GM12873 (cell line): ENCODE results near the gene SLC2A5.

ENCODE experiments used
- CTCF ChIP-seq: IDR thresholded peaks from 2 replicates; pipeline ENCODE4 v1.5.1; 2012; ENCODE audit warnings: low read depth, mild to moderate bottlenecking, moderate library complexity, low read length, control low read depth; ENCODE audit not compliant: insufficient read depth; ENCODE audit errors: missing control alignments

The SLC2A5 gene

GRCh38 chr1:9018333-9018732, 51.1 kb downstream of the SLC2A5 start:
- TF ChIP-seq CTCF = no peak

- TF ChIP-seq CTCF = no peak
Measured at GRCh38 chr1:9016455-9016854, 53.0 kb downstream of the SLC2A5 start.

- TF ChIP-seq CTCF = no peak
Measured at GRCh38 chr1:9014475-9015375, 54.7 kb downstream of the SLC2A5 start.

GRCh38 chr1:9013819-9014218, 55.6 kb downstream of the SLC2A5 start:
- TF ChIP-seq CTCF = no peak

GRCh38 chr1:9010781-9011323, 58.6 kb downstream of the SLC2A5 start:
- TF ChIP-seq CTCF = no peak

GRCh38 chr1:9009438-9010370, 59.7 kb downstream of the SLC2A5 start:
- peak; percentile 75 for TF ChIP-seq CTCF

- TF ChIP-seq CTCF = no peak
Measured at GRCh38 chr1:9008236-9008635, 61.2 kb downstream of the SLC2A5 start.
